Caco-2 (cell line): ENCODE results near the gene SPATA2L. TPM values are rescaled to one million over a fixed set of nuclear protein-coding genes. Genes with fewer than 3 reads are reported as not detected.

Experiments used
- BruUV-seq: library from RNA; stranded (reverse); fragments of 400-500 nt; replicated peaks from 2 replicates; lab custom pipeline; 2021; lab: Mats Ljungman, UMichigan
- CTCF ChIA-PET: fragments of 300-600 bp; sonication (Branson Sonifier 250); formaldehyde crosslinking; loops from one replicate; lab custom pipeline; 2022; ENCODE audit warnings: antibody characterized with exemption; lab: Charles Lee
- POLR2A ChIA-PET: fragments of 300-600 bp; sonication (Branson Sonifier 250); formaldehyde crosslinking; loops from one replicate; lab custom pipeline; 2022; ENCODE audit warnings: antibody characterized with exemption; lab: Charles Lee
- DNase-seq, 2 experiments: peaks; one replicate each; pipeline versions ENCODE4 v3.0.0 to v3.0.0-alpha.2; 2020 to 2022
- H3K27me3 ChIP-seq: replicated peaks from 2 replicates; pipeline ENCODE4 v1.6.0; 2011; ENCODE audit warnings: low read length; ENCODE audit not compliant: control insufficient read depth, insufficient read depth
- H3K36me3 ChIP-seq: 2 replicates; pipeline ENCODE4 v1.5.1; 2011; ENCODE audit warnings: low read length; ENCODE audit not compliant: control insufficient read depth, insufficient read depth
- H3K4me1 ChIP-seq: fragments of 250-450 bp; sonication (Bioruptor Pico); 2 replicates; pipeline ENCODE4 v1.5.1; 2020; ENCODE audit warnings: mild to moderate bottlenecking
- H3K4me3 ChIP-seq: 2 replicates; pipeline ENCODE4 v1.5.1; 2011; ENCODE audit warnings: low read depth, mild to moderate bottlenecking, control low read depth, low read length
- H3K9me3 ChIP-seq: fragments of 250-450 bp; sonication (Bioruptor Pico); 2 replicates; pipeline ENCODE4 v1.5.1; 2020; ENCODE audit warnings: mild to moderate bottlenecking, moderate library complexity
- H3K27ac Mint-ChIP-seq: one replicate; pipeline ENCODE4 v1.8.0; 2022; ENCODE audit warnings: mixed read lengths; ENCODE audit not compliant: unreplicated experiment
- H3K27me3 Mint-ChIP-seq: one replicate; pipeline ENCODE4 v1.8.0; 2022; ENCODE audit warnings: mixed read lengths; ENCODE audit not compliant: insufficient read depth, unreplicated experiment
- H3K36me3 Mint-ChIP-seq: one replicate; pipeline ENCODE4 v1.8.0; 2022; ENCODE audit warnings: mild to moderate bottlenecking, mixed read lengths; ENCODE audit not compliant: insufficient read depth, unreplicated experiment
- H3K4me1 Mint-ChIP-seq: one replicate; pipeline ENCODE4 v1.8.0; 2022; ENCODE audit warnings: low read depth, mixed read lengths; ENCODE audit not compliant: unreplicated experiment
- H3K4me3 Mint-ChIP-seq: one replicate; pipeline ENCODE4 v1.8.0; 2022; ENCODE audit warnings: mild to moderate bottlenecking, moderate library complexity, mixed read lengths; ENCODE audit not compliant: unreplicated experiment
- H3K9me3 Mint-ChIP-seq: one replicate; pipeline ENCODE4 v1.8.0; 2022; ENCODE audit warnings: mixed read lengths; ENCODE audit not compliant: unreplicated experiment
- intact Hi-C: fragments of 100-400 bp; cut with micrococcal nuclease; formaldehyde crosslinking; loops from one replicate; pipeline ENCODE4 v1.10.0; 2022; ENCODE audit not compliant: unreplicated experiment
- total RNA-seq: library from RNA; stranded (reverse); gene quantifications from 2 replicates; pipeline ENCODE4 v1.2.3, GENCODE V29; 2022
- TF ChIP-seq, protein P1 (sequence below), 2 experiments: fragments of 200-600 bp in 1 of 2; IDR thresholded peaks; 1 replicate in 1 of 2; 2 replicates in 1 of 2; pipeline versions ENCODE4 v1.5.1 to v1.8.0; 2011 to 2022; ENCODE audit warnings: antibody characterized with exemption in 1 of 2, control low read depth in 1 of 2, inconsistent platforms in 1 of 2, low read depth in 1 of 2, low read length in 1 of 2, mild to moderate bottlenecking in 1 of 2, moderate library complexity in 1 of 2; ENCODE audit not compliant: insufficient read depth in 1 of 2, severe bottlenecking in 1 of 2, unreplicated experiment in 1 of 2

The SPATA2L gene
- total RNA-seq, 1 experiment from 2014 or later: 16.4 TPM

DNA sequence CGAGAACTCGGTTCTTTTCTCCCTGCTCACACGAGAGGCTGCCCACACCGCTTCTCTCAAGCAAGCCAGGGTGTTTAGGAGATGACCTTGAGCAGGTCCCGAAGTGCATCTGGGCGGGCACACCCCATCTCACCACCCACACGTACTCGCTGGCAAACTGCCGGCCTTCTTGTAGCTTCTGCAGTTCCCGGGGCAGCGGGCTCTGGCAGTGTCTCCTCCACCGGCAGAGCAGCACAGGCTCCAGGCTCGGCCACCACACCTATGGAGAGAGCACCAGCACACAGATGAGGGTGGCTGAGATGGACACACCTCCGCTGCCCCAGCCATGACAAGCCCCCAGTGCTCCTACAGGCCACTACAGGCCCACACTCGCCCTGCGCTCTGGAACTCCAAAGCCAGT lies 43.3 kb upstream of the SPATA2L start:
- H3K27me3 Mint-ChIP-seq: no peaks in the 10 kb centered on the region
- H3K27me3 ChIP-seq: no peaks in the 10 kb centered on the region
- no peaks in the 10 kb centered on the region for H3K4me1 ChIP-seq
- intact Hi-C loops: no loop called here
- ChIA-PET CTCF (no interaction called here), POLR2A (no interaction called here)
- no TSS peak for BruUV-seq
- no peaks in the 10 kb centered on the region for H3K9me3 ChIP-seq
- no peak overlapping the region for H3K4me3 ChIP-seq
- TF ChIP-seq, protein P1, sequence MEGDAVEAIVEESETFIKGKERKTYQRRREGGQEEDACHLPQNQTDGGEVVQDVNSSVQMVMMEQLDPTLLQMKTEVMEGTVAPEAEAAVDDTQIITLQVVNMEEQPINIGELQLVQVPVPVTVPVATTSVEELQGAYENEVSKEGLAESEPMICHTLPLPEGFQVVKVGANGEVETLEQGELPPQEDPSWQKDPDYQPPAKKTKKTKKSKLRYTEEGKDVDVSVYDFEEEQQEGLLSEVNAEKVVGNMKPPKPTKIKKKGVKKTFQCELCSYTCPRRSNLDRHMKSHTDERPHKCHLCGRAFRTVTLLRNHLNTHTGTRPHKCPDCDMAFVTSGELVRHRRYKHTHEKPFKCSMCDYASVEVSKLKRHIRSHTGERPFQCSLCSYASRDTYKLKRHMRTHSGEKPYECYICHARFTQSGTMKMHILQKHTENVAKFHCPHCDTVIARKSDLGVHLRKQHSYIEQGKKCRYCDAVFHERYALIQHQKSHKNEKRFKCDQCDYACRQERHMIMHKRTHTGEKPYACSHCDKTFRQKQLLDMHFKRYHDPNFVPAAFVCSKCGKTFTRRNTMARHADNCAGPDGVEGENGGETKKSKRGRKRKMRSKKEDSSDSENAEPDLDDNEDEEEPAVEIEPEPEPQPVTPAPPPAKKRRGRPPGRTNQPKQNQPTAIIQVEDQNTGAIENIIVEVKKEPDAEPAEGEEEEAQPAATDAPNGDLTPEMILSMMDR (IDR thresholded peaks at IDR 0.05; ENCODE audit: insufficient read depth in 1 of 2, low read depth in 1 of 2, low read length in 1 of 2, severe bottlenecking in 1 of 2, unreplicated experiment in 1 of 2): no peak
- H3K4me3 Mint-ChIP-seq: no peak overlapping the region
- no peak for DNase-seq
- peaks cover 90% of the 10 kb centered on the region for H3K36me3 Mint-ChIP-seq
- no peak overlapping the region for H3K27ac Mint-ChIP-seq
- peaks cover 14% of the 10 kb centered on the region for H3K36me3 ChIP-seq
- H3K4me1 Mint-ChIP-seq: no peaks in the 10 kb centered on the region
- no peaks in the 10 kb centered on the region for H3K9me3 Mint-ChIP-seq

DNA sequence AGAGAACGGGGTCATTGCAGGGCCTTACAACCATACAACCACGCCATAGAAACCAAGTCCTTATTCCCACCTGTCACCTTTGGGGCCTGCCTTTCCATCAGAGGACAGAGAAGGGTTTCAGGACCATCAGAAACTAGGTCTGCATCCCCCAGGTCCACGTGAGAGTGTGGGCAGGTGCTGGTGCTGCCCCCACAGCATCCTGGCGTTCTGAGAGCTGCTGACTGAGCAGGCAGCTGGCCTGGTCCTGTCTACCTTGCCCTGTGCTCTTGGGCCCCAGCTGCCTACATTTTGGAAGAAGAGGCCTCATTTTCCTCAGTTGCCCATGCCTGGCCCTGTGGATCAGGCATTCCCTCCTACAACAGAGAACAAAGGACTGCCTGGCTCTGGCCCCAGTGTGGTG lies 41.4 kb upstream of the SPATA2L start:
- Histone ChIP-seq H3K9me3 (no peaks in the 10 kb centered on the region), H3K4me1 (no peaks in the 10 kb centered on the region), H3K4me3 (no peak overlapping the region), H3K27me3 (no peaks in the 10 kb centered on the region), H3K36me3 (peaks cover 9% of the 10 kb centered on the region)
- no peak overlapping the region for H3K4me3 Mint-ChIP-seq
- H3K36me3 Mint-ChIP-seq: peaks cover 90% of the 10 kb centered on the region
- TF ChIP-seq, protein P1 (IDR thresholded peaks at IDR 0.05; ENCODE audit: insufficient read depth in 1 of 2, low read depth in 1 of 2, low read length in 1 of 2, severe bottlenecking in 1 of 2, unreplicated experiment in 1 of 2): no peak
- H3K9me3 Mint-ChIP-seq: no peaks in the 10 kb centered on the region
- CTCF ChIA-PET: no interaction called here
- no peak overlapping the region for H3K27ac Mint-ChIP-seq
- no TSS peak for BruUV-seq
- DNase-seq: no peak
- intact Hi-C loops: no loop called here
- POLR2A ChIA-PET: interaction anchor here (1.2 kb wide), 1 partner anchor 131 kb away, joined by 3 read pairs; the partner anchor contains the start of gene TCF25
- no peaks in the 10 kb centered on the region for H3K4me1 Mint-ChIP-seq
- H3K27me3 Mint-ChIP-seq: no peaks in the 10 kb centered on the region

DNA sequence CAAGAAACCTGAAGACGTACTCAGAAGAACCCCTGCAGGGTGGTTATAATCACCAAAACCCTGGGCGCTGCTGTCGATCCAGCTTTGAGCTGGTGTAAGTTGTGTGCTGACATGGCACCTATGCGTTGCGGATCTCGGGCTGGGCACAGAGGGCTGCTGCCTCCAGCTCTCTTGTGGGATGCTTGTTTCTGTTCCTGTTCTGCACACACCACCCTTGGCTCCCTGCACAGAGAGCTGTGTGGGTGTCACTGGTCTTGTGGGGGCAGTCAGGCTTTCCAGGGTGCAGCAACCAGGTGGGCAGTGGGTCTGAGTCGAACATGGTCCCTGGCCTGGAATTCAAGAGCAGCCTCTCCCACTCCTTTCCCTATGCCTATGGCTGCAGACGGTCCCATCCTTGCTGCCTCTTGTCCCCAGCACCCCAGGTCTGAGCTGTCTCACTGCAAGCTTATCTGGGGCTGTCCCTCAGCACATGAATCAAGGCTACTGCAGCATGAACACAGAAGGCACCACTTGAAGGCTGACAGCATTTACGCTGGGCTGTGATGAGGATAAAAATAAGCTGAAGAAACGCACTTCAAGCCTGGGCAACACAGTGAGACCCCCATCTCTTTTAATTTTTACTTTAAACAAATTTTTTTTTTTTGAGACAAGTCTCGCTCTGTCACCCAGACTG lies 40.0 kb upstream of the SPATA2L start:
- Histone ChIP-seq H3K27me3 (no peaks in the 10 kb centered on the region), H3K4me3 (no peak overlapping the region), H3K9me3 (no peaks in the 10 kb centered on the region), H3K4me1 (no peaks in the 10 kb centered on the region), H3K36me3 (peaks cover 12% of the 10 kb centered on the region)
- no peak overlapping the region for H3K27ac Mint-ChIP-seq
- ChIA-PET CTCF (interaction anchor here (0.5 kb wide), 1 partner anchor 119 kb away, joined by 3 read pairs; no protein-coding TSS in a partner anchor), POLR2A (no interaction called here)
- intact Hi-C loops: no loop called here
- TF ChIP-seq, protein P1 (IDR thresholded peaks at IDR 0.05; ENCODE audit: insufficient read depth in 1 of 2, low read depth in 1 of 2, low read length in 1 of 2, severe bottlenecking in 1 of 2, unreplicated experiment in 1 of 2): no peak
- H3K9me3 Mint-ChIP-seq: no peaks in the 10 kb centered on the region
- no peaks in the 10 kb centered on the region for H3K27me3 Mint-ChIP-seq
- no TSS peak for BruUV-seq
- H3K4me1 Mint-ChIP-seq: no peaks in the 10 kb centered on the region
- peaks cover 91% of the 10 kb centered on the region for H3K36me3 Mint-ChIP-seq
- no peak for DNase-seq
- H3K4me3 Mint-ChIP-seq: no peak overlapping the region
